HEK293 (cell line): ENCODE measurements around the gene DOCK3.
A peak's percentile ranks its signal among the peaks of the same experiment; 100 is the strongest.

Source experiments
- CTCF ChIP-seq: fragments of 450-650 bp; formaldehyde crosslinking; IDR thresholded peaks from 2 replicates; pipeline ENCODE4 v1.5.1; 2016; ENCODE audit warnings: missing biosample characterization, missing genetic modification characterization
- GLIS2 ChIP-seq: fragments of 450-650 bp; formaldehyde crosslinking; IDR thresholded peaks from 2 replicates; pipeline ENCODE4 v1.5.1; 2016; ENCODE audit warnings: missing biosample characterization, missing genetic modification characterization
- HOXA7 ChIP-seq: sonication (generic); formaldehyde crosslinking; IDR thresholded peaks from 2 replicates; pipeline ENCODE4 v1.8.1; 2022; ENCODE audit warnings: missing genetic modification reagents, borderline replicate concordance
- SCRT1 ChIP-seq: fragments of 450-650 bp; formaldehyde crosslinking; IDR thresholded peaks from 2 replicates; pipeline ENCODE4 v1.5.1; 2016; ENCODE audit warnings: missing biosample characterization, missing genetic modification characterization, borderline replicate concordance
- SCRT2 ChIP-seq: fragments of 450-650 bp; formaldehyde crosslinking; IDR thresholded peaks from 2 replicates; pipeline ENCODE4 v1.5.1; 2016; ENCODE audit warnings: missing biosample characterization, missing genetic modification characterization
- SP3 ChIP-seq: fragments of 450-650 bp; formaldehyde crosslinking; IDR thresholded peaks from 2 replicates; pipeline ENCODE4 v1.5.1; 2016; ENCODE audit warnings: missing biosample characterization, missing genetic modification characterization
- YY2 ChIP-seq: fragments of 450-650 bp; formaldehyde crosslinking; IDR thresholded peaks from 2 replicates; pipeline ENCODE4 v1.5.1; 2016; ENCODE audit warnings: missing biosample characterization, missing genetic modification characterization
- ZBTB1 ChIP-seq: fragments of 450-650 bp; formaldehyde crosslinking; IDR thresholded peaks from 2 replicates; pipeline ENCODE4 v1.5.1; 2016; ENCODE audit warnings: missing biosample characterization, missing genetic modification characterization
- ZBTB20 ChIP-seq: fragments of 450-650 bp; formaldehyde crosslinking; IDR thresholded peaks from 2 replicates; pipeline ENCODE4 v1.5.1; 2016; ENCODE audit warnings: missing biosample characterization, missing genetic modification characterization
- ZEB2 ChIP-seq: fragments of 450-650 bp; formaldehyde crosslinking; IDR thresholded peaks from 2 replicates; pipeline ENCODE4 v1.5.1; 2016; ENCODE audit warnings: missing biosample characterization, missing genetic modification characterization
- ZFHX2 ChIP-seq: fragments of 450-650 bp; formaldehyde crosslinking; conservative IDR thresholded peaks from 2 replicates; pipeline ENCODE4 v1.5.1; 2016; ENCODE audit warnings: missing biosample characterization, missing genetic modification characterization
- ZFP69B ChIP-seq: fragments of 450-650 bp; formaldehyde crosslinking; IDR thresholded peaks from 2 replicates; pipeline ENCODE4 v1.5.1; 2016; ENCODE audit warnings: missing biosample characterization, missing genetic modification characterization
- ZIC2 ChIP-seq: fragments of 450-650 bp; formaldehyde crosslinking; IDR thresholded peaks from 2 replicates; pipeline ENCODE4 v1.5.1; 2016; ENCODE audit warnings: missing biosample characterization, missing genetic modification characterization
- ZNF2 ChIP-seq: fragments of 450-650 bp; formaldehyde crosslinking; IDR thresholded peaks from 2 replicates; pipeline ENCODE4 v1.5.1; 2016; ENCODE audit warnings: missing biosample characterization, missing genetic modification characterization
- ZNF266 ChIP-seq: fragments of 450-650 bp; formaldehyde crosslinking; IDR thresholded peaks from 2 replicates; pipeline ENCODE4 v1.5.1; 2016; ENCODE audit warnings: missing biosample characterization, missing genetic modification characterization, low read depth
- ZNF48 ChIP-seq: fragments of 450-650 bp; formaldehyde crosslinking; IDR thresholded peaks from 2 replicates; pipeline ENCODE4 v1.5.1; 2016; ENCODE audit warnings: missing biosample characterization, missing genetic modification characterization
- ZNF629 ChIP-seq: fragments of 450-650 bp; formaldehyde crosslinking; IDR thresholded peaks from 2 replicates; pipeline ENCODE4 v1.5.1; 2017; ENCODE audit warnings: missing biosample characterization, missing genetic modification characterization
- ZNF76 ChIP-seq: fragments of 450-650 bp; formaldehyde crosslinking; IDR thresholded peaks from 2 replicates; pipeline ENCODE4; 2016; ENCODE audit warnings: low read depth, missing biosample characterization, missing genetic modification characterization, borderline replicate concordance
- TF ChIP-seq, protein P1 (sequence below): fragments of 450-650 bp; IDR thresholded peaks from 2 replicates; pipeline ENCODE4 v1.5.1; 2018; ENCODE audit warnings: missing biosample characterization, missing genetic modification characterization
- TF ChIP-seq, protein P2 (sequence below): fragments of 450-650 bp; formaldehyde crosslinking; IDR thresholded peaks from 2 replicates; pipeline ENCODE4 v1.5.1; 2016; ENCODE audit warnings: missing biosample characterization, missing genetic modification characterization
- TF ChIP-seq, protein P3 (sequence below): fragments of 450-650 bp; formaldehyde crosslinking; IDR thresholded peaks from 2 replicates; pipeline ENCODE4 v1.5.1; 2017; ENCODE audit warnings: missing biosample characterization, missing genetic modification characterization
- TF ChIP-seq, protein P4 (sequence below): fragments of 450-650 bp; formaldehyde crosslinking; conservative IDR thresholded peaks from 2 replicates; pipeline ENCODE4 v1.5.1; 2016; ENCODE audit warnings: low read depth, missing biosample characterization, missing genetic modification characterization
- TF ChIP-seq, protein P5 (sequence below): fragments of 450-650 bp; formaldehyde crosslinking; IDR thresholded peaks from 2 replicates; pipeline ENCODE4 v1.5.1; 2017; ENCODE audit warnings: missing biosample characterization, missing genetic modification characterization

The DOCK3 gene

GRCh38 chr3:51384726-51385473 is 710.2 kb downstream of the DOCK3 start, which contains the start of gene MANF (continued):
- TF ChIP-seq YY2 = peak; percentile 72
- TF ChIP-seq ZBTB20 (tag by site-specific recombination) = peak; percentile 84
- TF ChIP-seq SCRT1 (tag by site-specific recombination) = peak; percentile 96
- no peak for TF ChIP-seq ZNF48 (tag by site-specific recombination)
- TF ChIP-seq, protein P1, sequence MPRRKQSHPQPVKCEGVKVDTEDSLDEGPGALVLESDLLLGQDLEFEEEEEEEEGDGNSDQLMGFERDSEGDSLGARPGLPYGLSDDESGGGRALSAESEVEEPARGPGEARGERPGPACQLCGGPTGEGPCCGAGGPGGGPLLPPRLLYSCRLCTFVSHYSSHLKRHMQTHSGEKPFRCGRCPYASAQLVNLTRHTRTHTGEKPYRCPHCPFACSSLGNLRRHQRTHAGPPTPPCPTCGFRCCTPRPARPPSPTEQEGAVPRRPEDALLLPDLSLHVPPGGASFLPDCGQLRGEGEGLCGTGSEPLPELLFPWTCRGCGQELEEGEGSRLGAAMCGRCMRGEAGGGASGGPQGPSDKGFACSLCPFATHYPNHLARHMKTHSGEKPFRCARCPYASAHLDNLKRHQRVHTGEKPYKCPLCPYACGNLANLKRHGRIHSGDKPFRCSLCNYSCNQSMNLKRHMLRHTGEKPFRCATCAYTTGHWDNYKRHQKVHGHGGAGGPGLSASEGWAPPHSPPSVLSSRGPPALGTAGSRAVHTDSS (tag by site-specific recombination) = peak; percentile 99
- peak; percentile 65; the same call in 1 of the 2 replicates for TF ChIP-seq ZNF2 (tag by site-specific recombination)
- TF ChIP-seq, protein P2, sequence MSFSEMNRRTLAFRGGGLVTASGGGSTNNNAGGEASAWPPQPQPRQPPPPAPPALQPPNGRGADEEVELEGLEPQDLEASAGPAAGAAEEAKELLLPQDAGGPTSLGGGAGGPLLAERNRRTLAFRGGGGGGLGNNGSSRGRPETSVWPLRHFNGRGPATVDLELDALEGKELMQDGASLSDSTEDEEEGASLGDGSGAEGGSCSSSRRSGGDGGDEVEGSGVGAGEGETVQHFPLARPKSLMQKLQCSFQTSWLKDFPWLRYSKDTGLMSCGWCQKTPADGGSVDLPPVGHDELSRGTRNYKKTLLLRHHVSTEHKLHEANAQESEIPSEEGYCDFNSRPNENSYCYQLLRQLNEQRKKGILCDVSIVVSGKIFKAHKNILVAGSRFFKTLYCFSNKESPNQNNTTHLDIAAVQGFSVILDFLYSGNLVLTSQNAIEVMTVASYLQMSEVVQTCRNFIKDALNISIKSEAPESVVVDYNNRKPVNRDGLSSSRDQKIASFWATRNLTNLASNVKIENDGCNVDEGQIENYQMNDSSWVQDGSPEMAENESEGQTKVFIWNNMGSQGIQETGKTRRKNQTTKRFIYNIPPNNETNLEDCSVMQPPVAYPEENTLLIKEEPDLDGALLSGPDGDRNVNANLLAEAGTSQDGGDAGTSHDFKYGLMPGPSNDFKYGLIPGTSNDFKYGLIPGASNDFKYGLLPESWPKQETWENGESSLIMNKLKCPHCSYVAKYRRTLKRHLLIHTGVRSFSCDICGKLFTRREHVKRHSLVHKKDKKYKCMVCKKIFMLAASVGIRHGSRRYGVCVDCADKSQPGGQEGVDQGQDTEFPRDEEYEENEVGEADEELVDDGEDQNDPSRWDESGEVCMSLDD (tag by site-specific recombination) = peak; percentile 61; the same call in 1 of the 2 replicates
- TF ChIP-seq, protein P3, sequence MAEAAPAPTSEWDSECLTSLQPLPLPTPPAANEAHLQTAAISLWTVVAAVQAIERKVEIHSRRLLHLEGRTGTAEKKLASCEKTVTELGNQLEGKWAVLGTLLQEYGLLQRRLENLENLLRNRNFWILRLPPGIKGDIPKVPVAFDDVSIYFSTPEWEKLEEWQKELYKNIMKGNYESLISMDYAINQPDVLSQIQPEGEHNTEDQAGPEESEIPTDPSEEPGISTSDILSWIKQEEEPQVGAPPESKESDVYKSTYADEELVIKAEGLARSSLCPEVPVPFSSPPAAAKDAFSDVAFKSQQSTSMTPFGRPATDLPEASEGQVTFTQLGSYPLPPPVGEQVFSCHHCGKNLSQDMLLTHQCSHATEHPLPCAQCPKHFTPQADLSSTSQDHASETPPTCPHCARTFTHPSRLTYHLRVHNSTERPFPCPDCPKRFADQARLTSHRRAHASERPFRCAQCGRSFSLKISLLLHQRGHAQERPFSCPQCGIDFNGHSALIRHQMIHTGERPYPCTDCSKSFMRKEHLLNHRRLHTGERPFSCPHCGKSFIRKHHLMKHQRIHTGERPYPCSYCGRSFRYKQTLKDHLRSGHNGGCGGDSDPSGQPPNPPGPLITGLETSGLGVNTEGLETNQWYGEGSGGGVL (tag by site-specific recombination) = peak; percentile 33; the same call in 1 of the 2 replicates
- TF ChIP-seq ZFHX2 = peak; percentile 96
- TF ChIP-seq SCRT2 = peak; percentile 99
- TF ChIP-seq GLIS2 (tag by site-specific recombination) = peak; percentile 88
- no peak for TF ChIP-seq CTCF (tag by site-specific recombination)
- peak; percentile 90 for TF ChIP-seq SP3 (tag by site-specific recombination)
- TF ChIP-seq ZNF629 (tag by site-specific recombination) = 0 out of 2 replicates have a peak, but pooled peaks have one; percentile 23
- peak; percentile 74 for TF ChIP-seq ZNF76 (tag by site-specific recombination)
- 0 out of 2 replicates have a peak, but pooled peaks have one; percentile 15 for TF ChIP-seq ZFP69B (tag by site-specific recombination)
- TF ChIP-seq, protein P4, sequence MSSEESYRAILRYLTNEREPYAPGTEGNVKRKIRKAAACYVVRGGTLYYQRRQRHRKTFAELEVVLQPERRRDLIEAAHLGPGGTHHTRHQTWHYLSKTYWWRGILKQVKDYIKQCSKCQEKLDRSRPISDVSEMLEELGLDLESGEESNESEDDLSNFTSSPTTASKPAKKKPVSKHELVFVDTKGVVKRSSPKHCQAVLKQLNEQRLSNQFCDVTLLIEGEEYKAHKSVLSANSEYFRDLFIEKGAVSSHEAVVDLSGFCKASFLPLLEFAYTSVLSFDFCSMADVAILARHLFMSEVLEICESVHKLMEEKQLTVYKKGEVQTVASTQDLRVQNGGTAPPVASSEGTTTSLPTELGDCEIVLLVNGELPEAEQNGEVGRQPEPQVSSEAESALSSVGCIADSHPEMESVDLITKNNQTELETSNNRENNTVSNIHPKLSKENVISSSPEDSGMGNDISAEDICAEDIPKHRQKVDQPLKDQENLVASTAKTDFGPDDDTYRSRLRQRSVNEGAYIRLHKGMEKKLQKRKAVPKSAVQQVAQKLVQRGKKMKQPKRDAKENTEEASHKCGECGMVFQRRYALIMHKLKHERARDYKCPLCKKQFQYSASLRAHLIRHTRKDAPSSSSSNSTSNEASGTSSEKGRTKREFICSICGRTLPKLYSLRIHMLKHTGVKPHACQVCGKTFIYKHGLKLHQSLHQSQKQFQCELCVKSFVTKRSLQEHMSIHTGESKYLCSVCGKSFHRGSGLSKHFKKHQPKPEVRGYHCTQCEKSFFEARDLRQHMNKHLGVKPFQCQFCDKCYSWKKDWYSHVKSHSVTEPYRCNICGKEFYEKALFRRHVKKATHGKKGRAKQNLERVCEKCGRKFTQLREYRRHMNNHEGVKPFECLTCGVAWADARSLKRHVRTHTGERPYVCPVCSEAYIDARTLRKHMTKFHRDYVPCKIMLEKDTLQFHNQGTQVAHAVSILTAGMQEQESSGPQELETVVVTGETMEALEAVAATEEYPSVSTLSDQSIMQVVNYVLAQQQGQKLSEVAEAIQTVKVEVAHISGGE (tag by site-specific recombination) = peak; percentile 51
- TF ChIP-seq ZIC2 (tag by site-specific recombination) = 0 out of 2 replicates have a peak, but pooled peaks have one; percentile 17
- TF ChIP-seq HOXA7 (CRISPR knock-in tag) = no peak
- TF ChIP-seq, protein P5, sequence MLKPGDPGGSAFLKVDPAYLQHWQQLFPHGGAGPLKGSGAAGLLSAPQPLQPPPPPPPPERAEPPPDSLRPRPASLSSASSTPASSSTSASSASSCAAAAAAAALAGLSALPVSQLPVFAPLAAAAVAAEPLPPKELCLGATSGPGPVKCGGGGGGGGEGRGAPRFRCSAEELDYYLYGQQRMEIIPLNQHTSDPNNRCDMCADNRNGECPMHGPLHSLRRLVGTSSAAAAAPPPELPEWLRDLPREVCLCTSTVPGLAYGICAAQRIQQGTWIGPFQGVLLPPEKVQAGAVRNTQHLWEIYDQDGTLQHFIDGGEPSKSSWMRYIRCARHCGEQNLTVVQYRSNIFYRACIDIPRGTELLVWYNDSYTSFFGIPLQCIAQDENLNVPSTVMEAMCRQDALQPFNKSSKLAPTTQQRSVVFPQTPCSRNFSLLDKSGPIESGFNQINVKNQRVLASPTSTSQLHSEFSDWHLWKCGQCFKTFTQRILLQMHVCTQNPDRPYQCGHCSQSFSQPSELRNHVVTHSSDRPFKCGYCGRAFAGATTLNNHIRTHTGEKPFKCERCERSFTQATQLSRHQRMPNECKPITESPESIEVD (tag by site-specific recombination) = no peak
- 0 out of 2 replicates have a peak, but pooled peaks have one; percentile 48 for TF ChIP-seq ZEB2 (tag by site-specific recombination)
- TF ChIP-seq ZNF266 (tag by site-specific recombination) = no peak
- TF ChIP-seq ZBTB1 = peak; percentile 27; the same call in 1 of the 2 replicates
